H1 (cell line): ENCODE data around the gene DIP2B.

Experiments used
- CTBP2 ChIP-seq: IDR thresholded peaks from 2 replicates; pipeline ENCODE4 v1.7.0; 2011; ENCODE audit warnings: borderline replicate concordance, mild to moderate bottlenecking, moderate library complexity, mixed read lengths, low read length; ENCODE audit not compliant: insufficient read depth, insufficient read length
- CTCF ChIP-seq, 3 experiments: IDR thresholded peaks; 1 replicate in 2 of 3; 2 replicates in 1 of 3; pipeline versions ENCODE4 v1.5.1 to v1.6.1; 2011; ENCODE audit warnings: low read length in 3 of 3, mild to moderate bottlenecking in 3 of 3, inconsistent platforms in 2 of 3, low read depth in 1 of 3, moderate library complexity in 1 of 3; ENCODE audit not compliant: insufficient read depth in 1 of 3; ENCODE audit errors: control extremely low read depth in 1 of 3
- EZH2 ChIP-seq: fragments of 200-600 bp; sonication (generic); IDR thresholded peaks from 2 replicates; pipeline ENCODE4 v1.7.1; 2012; ENCODE audit warnings: low read depth, mild to moderate bottlenecking, moderate library complexity, low read length, inconsistent platforms; ENCODE audit not compliant: severe bottlenecking
- GTF2F1 ChIP-seq: IDR thresholded peaks from 2 replicates; pipeline ENCODE4 v1.6.1; 2012; ENCODE audit warnings: low read depth, low read length, improper control_type of control experiment, borderline replicate concordance
- MAFK ChIP-seq: IDR thresholded peaks from 2 replicates; pipeline ENCODE4 v1.6.1; 2012; ENCODE audit warnings: low read depth, mild to moderate bottlenecking, improper control_type of control experiment, low read length
- MAX ChIP-seq: IDR thresholded peaks from 2 replicates; pipeline ENCODE4 v1.6.1; 2012; ENCODE audit warnings: inconsistent platforms
- POLR2A ChIP-seq, 2 experiments: IDR thresholded peaks; 1 replicate in 1 of 2; 2 replicates in 1 of 2; pipeline ENCODE4 v1.6.1; 2011; ENCODE audit warnings: low read depth in 2 of 2, low read length in 2 of 2, mild to moderate bottlenecking in 2 of 2; ENCODE audit errors: control extremely low read depth in 1 of 2
- RAD21 ChIP-seq, 2 experiments: IDR thresholded peaks in 1 of 2; conservative IDR thresholded peaks in 1 of 2; 2 replicates each; pipeline ENCODE4 v1.6.1; 2011; ENCODE audit warnings: low read depth in 2 of 2, low read length in 2 of 2, improper control_type of control experiment in 1 of 2, inconsistent platforms in 1 of 2, mild to moderate bottlenecking in 1 of 2, moderate library complexity in 1 of 2
- SIN3A ChIP-seq, 2 experiments: IDR thresholded peaks in 1 of 2; conservative IDR thresholded peaks in 1 of 2; 2 replicates each; pipeline ENCODE4 v1.6.1; 2011 to 2012; ENCODE audit warnings: low read length in 2 of 2, improper control_type of control experiment in 1 of 2, low read depth in 1 of 2, mild to moderate bottlenecking in 1 of 2
- SIRT6 ChIP-seq: IDR thresholded peaks from one replicate; pipeline ENCODE4 v1.7.1; 2012; ENCODE audit warnings: low read length, inconsistent platforms
- TAF1 ChIP-seq: IDR thresholded peaks from 2 replicates; pipeline ENCODE4 v1.6.1; 2011; ENCODE audit warnings: mild to moderate bottlenecking, low read depth, low read length
- USF2 ChIP-seq: IDR thresholded peaks from 2 replicates; pipeline ENCODE4 v1.6.1; 2011; ENCODE audit warnings: low read length, improper control_type of control experiment

GRCh38 chr12:50458606-50459005 lies 46.2 kb upstream of the DIP2B start:
- no peak for TF ChIP-seq POLR2A (IDR thresholded peaks at IDR 0.05; ENCODE audit: control extremely low read depth in 1 of 2, low read depth in 2 of 2, low read length in 2 of 2)
- no peak for TF ChIP-seq CTCF (IDR thresholded peaks at IDR 0.05; ENCODE audit: control extremely low read depth in 1 of 3, insufficient read depth in 1 of 3, low read depth in 1 of 3, low read length in 3 of 3)
- TF ChIP-seq USF2 = no peak
- TF ChIP-seq MAX = no peak
- TF ChIP-seq CTBP2 = no peak
- TF ChIP-seq EZH2 = no peak
- no peak for TF ChIP-seq TAF1
- no peak for TF ChIP-seq SIN3A (conservative IDR thresholded peaks at IDR 0.05 in 1 of 2, IDR thresholded peaks at IDR 0.05 in 1 of 2; ENCODE audit: low read depth in 1 of 2, low read length in 2 of 2)
- no peak for TF ChIP-seq MAFK
- no peak for TF ChIP-seq GTF2F1
- no peak for TF ChIP-seq RAD21 (IDR thresholded peaks at IDR 0.05 in 1 of 2, conservative IDR thresholded peaks at IDR 0.05 in 1 of 2; ENCODE audit: low read depth in 2 of 2, low read length in 2 of 2)
- TF ChIP-seq SIRT6 = no peak
